Measurements from ENCODE around the gene PITPNM3.

Gene PITPNM3

GRCh38 chr17:6568184-6568758 is 11.9 kb upstream of the PITPNM3 start:
- Histone ChIP-seq H3K27ac (no peak overlapping the region), H3K36me3 (replicated peaks) (no peaks in the 10 kb centered on the region), H3K4me3 (ENCODE audit: low read depth, low read length) (no peak overlapping the region), H3K27me3 (replicated peaks) (no peaks in the 10 kb centered on the region)
- in situ Hi-C loops (cut with HindIII; ENCODE audit: low pct_ligation_motif_present, low sequenced_read_pairs) = no loop called here
- no peak for DNase-seq
- no peak for TF ChIP-seq CTCF (IDR thresholded peaks at IDR 0.05; ENCODE audit: low read depth, low read length, missing control alignments)

GRCh38 chr17:6567528-6568183 is 11.3 kb upstream of the PITPNM3 start:
- H3K27ac ChIP-seq = no peak overlapping the region
- no peak for TF ChIP-seq CTCF (IDR thresholded peaks at IDR 0.05; ENCODE audit: low read depth, low read length, missing control alignments)
- in situ Hi-C loops (cut with HindIII; ENCODE audit: low pct_ligation_motif_present, low sequenced_read_pairs) = no loop called here

GRCh38 chr17:6561446-6561845 is 5.1 kb upstream of the PITPNM3 start:
- Histone ChIP-seq H3K27ac (no peak overlapping the region), H3K4me3 (ENCODE audit: low read depth, low read length) (no peak overlapping the region), H3K27me3 (replicated peaks) (no peaks in the 10 kb centered on the region), H3K36me3 (replicated peaks) (no peaks in the 10 kb centered on the region)
- DNase-seq = no peak
- in situ Hi-C loops (cut with HindIII; ENCODE audit: low pct_ligation_motif_present, low sequenced_read_pairs) = no loop called here
- TF ChIP-seq CTCF (IDR thresholded peaks at IDR 0.05; ENCODE audit: low read depth, low read length, missing control alignments) = no peak

More at GRCh38 chr17:6567528-6568183, 11.3 kb upstream of the PITPNM3 start:
- Histone ChIP-seq H3K4me3 (ENCODE audit: low read depth, low read length) (no peak overlapping the region), H3K36me3 (replicated peaks) (no peaks in the 10 kb centered on the region), H3K27me3 (replicated peaks) (no peaks in the 10 kb centered on the region)
- no peak for DNase-seq

- Histone ChIP-seq H3K27me3 (replicated peaks) (peaks cover 4% of the 10 kb centered on the region), H3K27ac (no peak overlapping the region), H3K4me3 (ENCODE audit: low read depth, low read length) (no peak overlapping the region), H3K36me3 (replicated peaks) (no peaks in the 10 kb centered on the region)
- no peak for TF ChIP-seq CTCF (IDR thresholded peaks at IDR 0.05; ENCODE audit: low read depth, low read length, missing control alignments)
- no peak for DNase-seq
- in situ Hi-C loops (cut with HindIII; ENCODE audit: low pct_ligation_motif_present, low sequenced_read_pairs) = no loop called here
Observed at GRCh38 chr17:6560496-6560895, 4.1 kb upstream of the PITPNM3 start.

GRCh38 chr17:6559753-6560215 is 3.4 kb upstream of the PITPNM3 start:
- in situ Hi-C loops (cut with HindIII; ENCODE audit: low pct_ligation_motif_present, low sequenced_read_pairs) = no loop called here

More at GRCh38 chr17:6559753-6560215, 3.4 kb upstream of the PITPNM3 start:
- H3K27me3 ChIP-seq (replicated peaks) = peaks cover 11% of the 10 kb centered on the region
- no peaks in the 10 kb centered on the region for H3K36me3 ChIP-seq (replicated peaks)
- no peak for TF ChIP-seq CTCF (IDR thresholded peaks at IDR 0.05; ENCODE audit: low read depth, low read length, missing control alignments)
- no peak for DNase-seq
- H3K27ac ChIP-seq = no peak overlapping the region
- no peak overlapping the region for H3K4me3 ChIP-seq (ENCODE audit: low read depth, low read length)
